PC-3 (cell line): ENCODE results near the gene LRRC70. TPM values are rescaled to one million over a fixed set of nuclear protein-coding genes. Genes with fewer than 3 reads are reported as not detected.

Source experiments
- ATAC-seq: fragments of 200-7000 bp; cut with Tn5 transposase; 2 replicates; pipeline ENCODE4 v1.9.1; 2020; ENCODE audit warnings: mild to moderate bottlenecking, moderate library complexity
- BruUV-seq: library from RNA; stranded (reverse); fragments of 400-500 nt; replicated peaks from 2 replicates; lab custom pipeline; 2021; lab: Mats Ljungman, UMichigan
- CTCF ChIA-PET: fragments of 300-600 bp; sonication (Branson Sonifier 250); formaldehyde crosslinking; loops from one replicate; lab custom pipeline; 2022; ENCODE audit warnings: antibody characterized with exemption; lab: Charles Lee
- POLR2A ChIA-PET: fragments of 300-600 bp; sonication (Branson Sonifier 250); formaldehyde crosslinking; loops from one replicate; lab custom pipeline; 2022; ENCODE audit warnings: antibody characterized with exemption; ENCODE audit not compliant: unreplicated experiment; lab: Charles Lee
- DNase-seq: peaks from one replicate; pipeline ENCODE4 v3.0.0-alpha.2; 2015
- H2AFZ ChIP-seq: fragments of 300-600 bp; sonication (generic); 2 replicates; pipeline ENCODE4 v1.6.0; 2016; ENCODE audit warnings: antibody characterized with exemption, low read length
- H3F3A ChIP-seq: fragments of 300-600 bp; sonication (generic); one replicate; pipeline ENCODE4 v1.6.0; 2017; ENCODE audit warnings: antibody characterized with exemption, low read length, control low read depth, mild to moderate bottlenecking; ENCODE audit not compliant: unreplicated experiment
- H3K27ac ChIP-seq: fragments of 300-600 bp; sonication (generic); 2 replicates; pipeline ENCODE4 v1.5.1; 2016; ENCODE audit warnings: mild to moderate bottlenecking, low read length
- H3K27me3 ChIP-seq: fragments of 300-600 bp; sonication (generic); 2 replicates; pipeline ENCODE4 v1.6.1; 2016; ENCODE audit warnings: low read length, mixed read lengths
- H3K36me3 ChIP-seq: fragments of 300-600 bp; sonication (generic); 2 replicates; pipeline ENCODE4 v1.6.1; 2016; ENCODE audit warnings: low read depth, mixed run types, low read length, mixed read lengths
- H3K4me1 ChIP-seq: fragments of 300-600 bp; sonication (generic); 2 replicates; pipeline ENCODE4 v1.5.1; 2016; ENCODE audit warnings: low read length; ENCODE audit not compliant: insufficient read depth
- H3K4me2 ChIP-seq: fragments of 300-600 bp; sonication (generic); 2 replicates; pipeline ENCODE4 v1.6.0; 2016; ENCODE audit warnings: low read length
- H3K4me3 ChIP-seq: fragments of 300-600 bp; sonication (generic); 2 replicates; pipeline ENCODE4 v1.5.1; 2016; ENCODE audit warnings: mild to moderate bottlenecking, low read length, mixed read lengths
- H3K79me2 ChIP-seq: fragments of 300-600 bp; sonication (generic); 2 replicates; pipeline ENCODE4 v1.6.1; 2017; ENCODE audit warnings: low read length, mixed read lengths
- H3K9ac ChIP-seq: fragments of 300-600 bp; sonication (generic); 2 replicates; pipeline ENCODE4 v1.6.0; 2016; ENCODE audit warnings: mild to moderate bottlenecking, low read length
- H3K9me2 ChIP-seq: fragments of 300-600 bp; sonication (generic); replicated peaks from 2 replicates; pipeline ENCODE4 v1.6.1; 2016; ENCODE audit warnings: mixed run types, low read length, mixed read lengths
- H3K9me3 ChIP-seq: fragments of 300-600 bp; sonication (generic); 2 replicates; pipeline ENCODE4 v1.6.1; 2016; ENCODE audit warnings: low read length, mixed read lengths
- H4K20me1 ChIP-seq: fragments of 300-600 bp; sonication (generic); 2 replicates; pipeline ENCODE4 v1.6.1; 2016; ENCODE audit warnings: low read length, mixed read lengths
- CTCF ChIP-seq: fragments of 300-600 bp; sonication (generic); conservative IDR thresholded peaks from 2 replicates; pipeline ENCODE4 v1.5.1; 2017; ENCODE audit warnings: antibody characterized with exemption, low read depth, mild to moderate bottlenecking, low read length
- EZH2 ChIP-seq: fragments of 300-600 bp; sonication (generic); IDR thresholded peaks from one replicate; pipeline ENCODE4 v1.6.1; 2017; ENCODE audit warnings: antibody characterized with exemption, mild to moderate bottlenecking, low read length; ENCODE audit not compliant: unreplicated experiment
- EZH2phosphoT487 ChIP-seq: fragments of 300-600 bp; sonication (generic); IDR thresholded peaks from 2 replicates; pipeline ENCODE4 v1.6.1; 2018; ENCODE audit warnings: mild to moderate bottlenecking, antibody characterized with exemption, low read length, borderline replicate concordance
- intact Hi-C: fragments of 100-400 bp; cut with micrococcal nuclease; formaldehyde crosslinking; loops from 2 replicates; pipeline ENCODE4 v1.9.0; 2023
- total RNA-seq: library from RNA; depleted of rRNA; stranded (reverse); fragments of >200 nt; gene quantifications from 2 replicates; pipeline ENCODE4 v1.2.3, GENCODE V29; 2014

LRRC70 gene
- total RNA-seq, 1 experiment from 2014 or later, result 1.5 TPM

GRCh38 chr5:62575489-62575888 is 3.1 kb upstream of the LRRC70 start:
- no peak overlapping the region for H3K4me2 ChIP-seq
- no peak for DNase-seq
- no peaks in the 10 kb centered on the region for H3F3A ChIP-seq
- H3K9me2 ChIP-seq, result no peaks in the 10 kb centered on the region
- no peak for TF ChIP-seq CTCF
- no peak for TF ChIP-seq EZH2
- no peak for TF ChIP-seq EZH2phosphoT487
- intact Hi-C loops, result no loop called here
- H2AFZ ChIP-seq, result no peak overlapping the region
- peaks cover under 1% of the 10 kb centered on the region; the same call in 1 of the 2 replicates for H3K36me3 ChIP-seq
- ATAC-seq, result no peak
- no TSS peak for BruUV-seq
- CTCF ChIA-PET, result no interaction called here
- no peak overlapping the region for H3K9ac ChIP-seq
- H3K27me3 ChIP-seq, result no peaks in the 10 kb centered on the region
- no peaks in the 10 kb centered on the region for H3K79me2 ChIP-seq
- no peak overlapping the region for H3K4me3 ChIP-seq
- no peaks in the 10 kb centered on the region for H4K20me1 ChIP-seq
- no peaks in the 10 kb centered on the region for H3K4me1 ChIP-seq
- no peak overlapping the region for H3K27ac ChIP-seq
- POLR2A ChIA-PET, result no interaction called here
- H3K9me3 ChIP-seq, result no peaks in the 10 kb centered on the region

- no peak for DNase-seq
- Histone ChIP-seq H3K4me3 (no peak overlapping the region), H3K27ac (no peak overlapping the region), H3K4me2 (no peak overlapping the region), H3K79me2 (no peaks in the 10 kb centered on the region), H3K9me3 (no peaks in the 10 kb centered on the region), H3K27me3 (no peaks in the 10 kb centered on the region), H3K4me1 (no peaks in the 10 kb centered on the region), H3K36me3 (peaks cover 4% of the 10 kb centered on the region; the same call in 1 of the 2 replicates), H3K9ac (no peak overlapping the region), H2AFZ (no peak overlapping the region), H3F3A (no peaks in the 10 kb centered on the region), H3K9me2 (no peaks in the 10 kb centered on the region), H4K20me1 (no peaks in the 10 kb centered on the region)
- ChIA-PET POLR2A (no interaction called here), CTCF (no interaction called here)
- ATAC-seq, result no peak
- TF ChIP-seq EZH2phosphoT487 (no peak), EZH2 (no peak)
- intact Hi-C loops, result no loop called here
- no TSS peak for BruUV-seq
Measured at GRCh38 chr5:62576570-62577170, 1.9 kb upstream of the LRRC70 start.

- no peak for TF ChIP-seq EZH2phosphoT487
- no peak for TF ChIP-seq EZH2
- TF ChIP-seq CTCF, result no peak
- H3K4me2 ChIP-seq, result no peak overlapping the region
- H3K4me1 ChIP-seq, result no peaks in the 10 kb centered on the region
- no TSS peak for BruUV-seq
- H3F3A ChIP-seq, result no peaks in the 10 kb centered on the region
- ATAC-seq (no peak), DNase-seq (no peak)
- H2AFZ ChIP-seq, result no peak overlapping the region
- intact Hi-C loops, result no loop called here
- H3K79me2 ChIP-seq, result no peaks in the 10 kb centered on the region
- no peaks in the 10 kb centered on the region for H3K9me2 ChIP-seq
- no peak overlapping the region for H3K27ac ChIP-seq
- H3K27me3 ChIP-seq, result no peaks in the 10 kb centered on the region
- POLR2A ChIA-PET, result no interaction called here
- no peaks in the 10 kb centered on the region for H3K9me3 ChIP-seq
- no peaks in the 10 kb centered on the region for H4K20me1 ChIP-seq
- H3K36me3 ChIP-seq, result peaks cover 4% of the 10 kb centered on the region; the same call in 1 of the 2 replicates
- H3K9ac ChIP-seq, result no peak overlapping the region
- CTCF ChIA-PET, result no interaction called here
- no peak overlapping the region for H3K4me3 ChIP-seq
Measured at GRCh38 chr5:62577488-62577887, 1.1 kb upstream of the LRRC70 start.
